ENCODE results near the gene KCNQ1OT1.

Gene KCNQ1OT1

GRCh38 chr11:2748061-2748813 is 48.4 kb upstream of the KCNQ1OT1 start:
- ATAC-seq: no peak
- TF ChIP-seq RARB (CRISPR knock-in tag; IDR thresholded peaks at IDR 0.05): no peak
- TF ChIP-seq CREB5 (CRISPR knock-in tag; IDR thresholded peaks at IDR 0.05; ENCODE audit: low read depth): no peak
- TF ChIP-seq ZNF70 (CRISPR knock-in tag; IDR thresholded peaks at IDR 0.05): no peak
- TF ChIP-seq ZNF8 (CRISPR knock-in tag; IDR thresholded peaks at IDR 0.05): no peak
- no peak for TF ChIP-seq BACH2 (CRISPR knock-in tag; IDR thresholded peaks at IDR 0.05; ENCODE audit: borderline replicate concordance)
- no peak for TF ChIP-seq ZC3H10 (CRISPR knock-in tag; IDR thresholded peaks at IDR 0.05)
- TF ChIP-seq ZNF565 (CRISPR knock-in tag; conservative IDR thresholded peaks at IDR 0.05; ENCODE audit: low read depth): no peak
- TF ChIP-seq SNAI2 (CRISPR knock-in tag; IDR thresholded peaks at IDR 0.05): no peak
- TF ChIP-seq GLIS3 (CRISPR knock-in tag; IDR thresholded peaks at IDR 0.05): no peak
- no peak for TF ChIP-seq OSR1 (CRISPR knock-in tag; IDR thresholded peaks at IDR 0.05)
- no peak for TF ChIP-seq ZFP30 (CRISPR knock-in tag; IDR thresholded peaks at IDR 0.05)
- TF ChIP-seq PPARA (CRISPR knock-in tag; IDR thresholded peaks at IDR 0.05; ENCODE audit: borderline replicate concordance): no peak
- TF ChIP-seq ISL1 (CRISPR knock-in tag; IDR thresholded peaks at IDR 0.05): no peak

GRCh38 chr11:2747248-2748027 is 47.6 kb upstream of the KCNQ1OT1 start:
- no peak for TF ChIP-seq SNAI2 (CRISPR knock-in tag; IDR thresholded peaks at IDR 0.05)
- TF ChIP-seq ZC3H10 (CRISPR knock-in tag; IDR thresholded peaks at IDR 0.05): no peak
- no peak for TF ChIP-seq CSDC2 (CRISPR knock-in tag; IDR thresholded peaks at IDR 0.05)
- TF ChIP-seq TOX (CRISPR knock-in tag; IDR thresholded peaks at IDR 0.05; ENCODE audit: borderline replicate concordance): no peak
- no peak for TF ChIP-seq CREB5 (CRISPR knock-in tag; IDR thresholded peaks at IDR 0.05; ENCODE audit: low read depth)
- no peak for TF ChIP-seq CSRNP3 (CRISPR knock-in tag; IDR thresholded peaks at IDR 0.05)
- TF ChIP-seq TSHZ2 (CRISPR knock-in tag; IDR thresholded peaks at IDR 0.05): no peak
- TF ChIP-seq ISL1 (CRISPR knock-in tag; IDR thresholded peaks at IDR 0.05): no peak
- TF ChIP-seq ARNTL (CRISPR knock-in tag; IDR thresholded peaks at IDR 0.05; ENCODE audit: borderline replicate concordance, low read depth): no peak
- ATAC-seq: no peak

- no peak for TF ChIP-seq ISL1 (CRISPR knock-in tag; IDR thresholded peaks at IDR 0.05)
- 0 out of 2 replicates have a peak, but pooled peaks have one; percentile 13 for TF ChIP-seq TCF4 (CRISPR knock-in tag; IDR thresholded peaks at IDR 0.05; ENCODE audit: borderline replicate concordance)
- TF ChIP-seq PATZ1 (CRISPR knock-in tag; IDR thresholded peaks at IDR 0.05; ENCODE audit: borderline replicate concordance): no peak
- no peak for TF ChIP-seq BACH2 (CRISPR knock-in tag; IDR thresholded peaks at IDR 0.05; ENCODE audit: borderline replicate concordance)
- no peak for TF ChIP-seq POU6F1 (CRISPR knock-in tag; IDR thresholded peaks at IDR 0.05; ENCODE audit: borderline replicate concordance, low read depth)
- ATAC-seq: no peak
Observed at GRCh38 chr11:2746401-2747247, 46.8 kb upstream of the KCNQ1OT1 start.
